Measurements from ENCODE around the gene ZDHHC3.

DNA sequence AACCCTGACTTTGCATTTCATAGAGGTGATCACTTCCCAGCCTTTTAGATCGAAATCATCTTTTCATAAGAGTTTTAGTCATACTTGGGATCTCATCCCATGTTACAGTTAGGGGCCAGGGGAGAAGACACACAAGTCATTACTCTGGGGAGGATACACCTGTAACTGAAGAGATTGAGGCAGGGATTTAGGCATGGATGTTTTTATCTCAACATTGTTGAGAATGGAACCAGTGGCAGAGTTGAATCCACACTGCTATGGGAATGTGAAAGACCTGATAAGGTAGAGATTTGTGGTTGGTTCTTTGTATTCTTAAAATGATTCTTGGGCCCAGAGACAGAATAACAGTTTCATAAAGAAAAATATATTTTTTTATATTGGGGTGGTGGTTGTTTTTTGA, 33.9 kb upstream of the ZDHHC3 start:
- TF ChIP-seq EP300 (IDR thresholded peaks at IDR 0.05; ENCODE audit: borderline replicate concordance): no peak
- TF ChIP-seq RAD21 (IDR thresholded peaks at IDR 0.05; ENCODE audit: low read depth): no peak
- no peak for TF ChIP-seq CREB1 (IDR thresholded peaks at IDR 0.05; ENCODE audit: low read depth)
- TF ChIP-seq CEBPB (IDR thresholded peaks at IDR 0.05): no peak
- TF ChIP-seq ZBTB7A (IDR thresholded peaks at IDR 0.05; ENCODE audit: low read depth): no peak
- TF ChIP-seq TCF12 (IDR thresholded peaks at IDR 0.05; ENCODE audit: low read depth): no peak

All from Ishikawa (cell line).